HuH-7 (cell line): Measurements from ENCODE around the gene THPO.

Experiments used
- DNase-seq: peaks from one replicate; pipeline ENCODE4 v3.0.0; 2011; ENCODE audit warnings: low spot score

The THPO gene

DNA sequence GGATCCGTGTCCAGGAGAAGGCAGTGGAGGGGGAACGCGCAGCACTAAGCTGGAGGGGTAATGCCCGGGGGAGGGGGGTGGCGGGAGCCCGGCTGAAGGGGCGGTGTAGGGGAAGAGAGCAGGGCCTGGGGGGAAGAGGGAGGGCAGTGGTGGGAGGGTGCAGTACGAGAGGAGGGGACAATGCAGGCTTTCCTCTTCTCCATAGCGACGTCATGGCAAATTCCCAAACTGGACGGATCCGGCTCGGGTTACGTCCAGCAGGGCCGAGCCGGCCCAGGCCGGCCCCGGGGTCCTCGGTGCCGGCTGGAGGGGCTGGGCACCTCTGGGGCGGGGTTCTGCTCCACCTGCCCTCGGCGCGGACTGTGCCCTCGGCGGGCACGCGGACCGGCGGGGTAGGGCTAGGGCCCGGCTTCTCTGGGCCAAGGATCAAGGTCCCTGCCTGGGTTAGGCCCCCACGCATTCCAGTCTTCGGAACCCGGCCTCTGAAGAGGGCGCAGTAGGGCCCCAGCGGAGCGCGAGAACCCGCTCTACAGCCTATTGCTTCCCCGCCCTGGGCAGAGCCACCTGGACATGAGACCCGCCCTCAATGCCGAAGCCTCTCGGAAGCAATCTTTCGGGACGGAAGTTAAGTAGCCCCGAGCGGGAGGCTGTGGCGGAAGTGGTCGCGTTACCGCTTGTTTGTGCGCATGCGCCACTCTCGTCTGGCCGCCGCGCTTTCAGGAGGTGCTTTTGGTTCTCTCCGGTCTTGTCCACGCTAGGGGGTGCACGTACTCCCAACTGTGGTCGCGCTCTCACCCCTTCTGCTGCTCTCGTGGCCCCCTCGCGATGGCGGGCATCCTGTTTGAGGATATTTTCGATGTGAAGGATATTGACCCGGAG lies 15.1 kb downstream of the THPO start:
- peak; percentile 91 for DNase-seq

DNA sequence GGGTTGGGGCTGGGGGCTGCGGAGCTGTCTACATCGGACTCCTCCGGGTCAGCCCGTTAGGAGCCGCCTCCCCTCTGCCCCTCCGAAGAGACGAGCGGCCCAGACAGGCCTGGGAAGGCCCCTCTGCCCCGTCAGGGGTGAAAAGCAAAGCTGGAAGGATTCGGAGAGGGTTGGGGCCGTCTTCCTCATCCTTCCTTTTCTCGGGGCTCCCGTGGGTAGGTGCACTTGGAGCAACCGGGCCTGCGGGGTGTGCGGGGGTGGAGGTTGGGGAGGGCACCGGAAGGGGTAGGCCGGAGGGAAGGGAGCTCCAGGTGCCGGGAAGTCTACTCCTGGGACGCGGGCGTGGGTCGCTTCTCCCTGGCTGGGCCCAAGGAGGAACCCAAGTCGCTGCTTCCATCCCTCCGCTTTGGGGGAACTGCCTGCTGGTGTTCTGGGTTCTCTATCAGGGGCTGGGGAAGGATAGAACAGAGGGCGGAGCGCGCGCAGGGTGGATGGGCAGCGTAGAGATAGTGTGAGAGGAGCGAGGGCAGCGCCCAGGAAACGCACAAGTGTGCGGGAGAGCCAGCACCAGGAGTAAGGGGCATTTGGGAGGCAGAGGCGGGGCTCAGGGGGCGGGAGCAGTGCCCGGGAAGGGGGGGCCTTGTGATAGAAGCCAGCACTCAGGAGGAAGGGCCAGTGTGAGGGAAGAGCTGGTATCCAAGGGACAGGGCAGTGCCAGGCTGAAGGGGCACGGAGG lies 15.9 kb downstream of the THPO start:
- peak; percentile 50 for DNase-seq

- peak; percentile 77 for DNase-seq
Observed at GRCh38 chr3:184361532-184361931, 16.5 kb downstream of the THPO start, which contains the start of the genes CLCN2 and POLR2H. TSS of gene CLCN2 (minus strand) at chr3:184361605. CDS start at chr3:184361479, 126 bp downstream. TSS of gene POLR2H (plus strand) at chr3:184361710. CDS start at chr3:184363493, 1,783 bp downstream.

DNA sequence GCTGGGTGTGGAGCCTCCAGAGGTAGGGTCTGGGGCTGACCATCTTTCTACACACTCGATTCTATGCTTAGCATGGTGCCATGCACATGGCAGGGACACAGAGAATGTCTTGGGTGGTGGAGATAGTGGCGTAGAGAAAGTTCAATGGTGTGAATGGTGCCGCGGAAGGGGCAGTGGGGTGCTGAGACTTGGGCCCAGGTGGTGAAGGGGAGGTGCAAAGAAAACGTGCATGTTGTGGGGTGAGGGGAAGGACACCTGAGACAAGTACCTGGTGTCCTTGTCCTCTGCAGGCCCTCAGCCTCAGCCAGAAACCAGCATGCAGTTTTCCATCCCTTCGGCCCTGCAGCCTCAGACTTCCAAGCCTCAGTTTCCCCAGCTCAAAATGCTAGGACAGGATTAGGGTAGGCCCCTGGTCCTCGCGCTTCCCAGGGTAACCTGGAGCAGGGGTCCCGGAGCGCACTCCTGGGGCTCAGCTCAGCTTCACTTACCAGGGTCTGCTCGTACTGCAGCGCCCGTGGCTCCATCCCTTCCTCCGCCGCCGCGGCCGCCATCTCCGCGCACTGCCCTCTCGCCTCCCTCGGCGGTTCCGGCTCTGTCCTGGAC lies 17.0 kb downstream of the THPO start:
- no peak for DNase-seq

GRCh38 chr3:184360070-184360928 lies 17.7 kb downstream of the THPO start:
- DNase-seq, result no peak

DNA sequence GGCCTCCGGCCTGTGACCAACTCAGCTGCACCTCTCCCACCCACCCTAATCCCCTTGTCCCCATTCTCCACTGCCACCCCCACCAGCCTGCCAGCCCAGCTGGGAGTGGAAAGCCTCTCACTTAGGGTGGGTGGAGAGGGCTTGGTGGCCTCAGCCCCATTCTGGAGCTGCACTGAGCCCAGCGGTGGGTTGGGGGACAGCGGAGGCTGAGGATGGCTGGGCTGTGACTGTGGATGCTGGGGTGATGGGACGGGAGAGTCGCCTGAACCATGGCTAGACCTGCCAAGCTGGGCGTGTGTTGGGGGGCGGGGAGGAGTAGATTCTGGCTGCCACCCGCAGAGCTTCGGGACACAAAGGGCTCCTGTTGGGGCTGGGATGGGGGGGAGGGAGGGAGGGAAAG lies 18.4 kb downstream of the THPO start:
- DNase-seq, result no peak

GRCh38 chr3:184358921-184359350 lies 19.1 kb downstream of the THPO start:
- DNase-seq, result no peak

GRCh38 chr3:184358124-184358767 lies 19.8 kb downstream of the THPO start:
- no peak for DNase-seq

DNA sequence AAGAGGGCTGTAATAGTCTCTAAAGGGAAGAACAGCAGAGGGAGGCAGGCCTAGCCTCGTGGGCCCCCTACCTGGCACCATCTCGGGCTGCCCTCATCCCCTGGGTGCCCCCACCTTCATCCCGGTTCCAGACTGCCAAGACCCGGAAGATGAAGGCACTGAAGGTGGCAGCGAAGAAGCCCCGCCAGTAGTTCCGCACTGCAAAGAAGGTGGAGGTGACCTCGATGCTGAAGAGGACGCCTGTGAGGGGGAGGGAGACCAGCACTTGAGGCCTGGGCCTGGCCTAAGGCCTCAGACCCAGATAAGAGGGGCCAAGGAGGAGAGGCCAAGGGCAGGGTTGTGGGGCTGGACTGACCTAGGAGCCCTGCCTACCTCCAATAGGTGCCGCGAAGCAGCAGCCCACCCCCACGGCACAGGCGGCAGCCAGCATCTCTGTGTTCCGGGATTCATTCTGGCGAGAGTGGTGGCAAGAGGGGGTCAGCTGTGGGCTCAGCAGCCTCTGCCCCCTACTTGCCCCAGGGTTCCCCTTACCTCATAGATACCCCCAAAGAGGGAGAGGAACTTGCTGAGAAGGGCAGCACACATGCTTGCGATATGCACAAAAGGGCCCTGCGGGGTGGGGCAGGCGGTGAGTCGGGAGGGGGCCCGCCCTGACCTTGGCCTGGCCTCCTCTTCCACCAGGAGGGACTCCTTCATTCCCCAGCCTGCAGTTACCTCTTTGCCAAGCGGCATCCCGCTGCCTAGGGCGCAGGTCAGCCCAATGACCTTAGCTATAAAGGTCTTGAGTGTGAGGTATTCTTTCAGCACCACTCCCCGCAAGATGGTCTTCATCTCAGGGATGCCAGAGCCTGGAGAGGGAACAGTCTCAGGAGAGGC lies 20.5 kb downstream of the THPO start:
- DNase-seq, result no peak

DNA sequence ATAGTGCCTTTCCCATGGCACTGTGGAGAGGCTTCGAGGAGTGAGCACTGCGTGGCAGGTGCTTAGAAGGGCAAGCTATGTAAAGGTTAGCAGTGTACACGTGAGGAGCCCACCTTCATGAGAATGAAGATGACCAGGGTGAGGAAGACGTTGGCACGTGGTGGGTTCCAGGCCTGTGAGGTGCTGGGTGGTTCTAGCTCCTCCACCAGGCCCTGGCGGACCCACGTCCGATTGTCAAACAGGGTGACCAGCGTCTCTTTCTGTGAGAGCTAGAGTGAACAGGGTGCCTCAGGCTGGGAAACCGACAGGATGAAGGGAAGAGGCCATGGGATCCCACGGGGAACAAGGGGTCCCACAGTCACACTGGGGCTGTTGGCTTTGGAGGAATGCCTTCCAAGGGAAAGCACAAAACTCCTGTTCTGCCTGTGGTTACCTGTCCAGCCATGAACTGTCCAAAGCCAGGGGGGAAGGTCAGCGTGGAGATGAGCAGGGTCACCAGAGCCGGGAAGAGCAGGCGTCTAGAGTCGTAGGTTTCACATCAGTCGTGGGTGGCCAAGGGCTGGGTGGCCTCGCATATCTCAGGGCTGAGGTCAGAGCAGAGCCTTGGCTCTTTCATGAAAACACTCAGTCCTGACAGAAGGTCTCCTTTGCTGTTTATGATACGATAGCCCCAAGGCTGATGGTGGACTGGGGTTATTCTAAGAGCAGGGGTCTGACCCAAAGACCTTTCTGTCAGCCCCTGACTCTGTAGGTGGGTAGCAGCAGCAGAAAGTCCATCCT lies 22.6 kb downstream of the THPO start:
- DNase-seq, result no peak

GRCh38 chr3:184354754-184355153 lies 23.3 kb downstream of the THPO start:
- DNase-seq, result no peak

DNA sequence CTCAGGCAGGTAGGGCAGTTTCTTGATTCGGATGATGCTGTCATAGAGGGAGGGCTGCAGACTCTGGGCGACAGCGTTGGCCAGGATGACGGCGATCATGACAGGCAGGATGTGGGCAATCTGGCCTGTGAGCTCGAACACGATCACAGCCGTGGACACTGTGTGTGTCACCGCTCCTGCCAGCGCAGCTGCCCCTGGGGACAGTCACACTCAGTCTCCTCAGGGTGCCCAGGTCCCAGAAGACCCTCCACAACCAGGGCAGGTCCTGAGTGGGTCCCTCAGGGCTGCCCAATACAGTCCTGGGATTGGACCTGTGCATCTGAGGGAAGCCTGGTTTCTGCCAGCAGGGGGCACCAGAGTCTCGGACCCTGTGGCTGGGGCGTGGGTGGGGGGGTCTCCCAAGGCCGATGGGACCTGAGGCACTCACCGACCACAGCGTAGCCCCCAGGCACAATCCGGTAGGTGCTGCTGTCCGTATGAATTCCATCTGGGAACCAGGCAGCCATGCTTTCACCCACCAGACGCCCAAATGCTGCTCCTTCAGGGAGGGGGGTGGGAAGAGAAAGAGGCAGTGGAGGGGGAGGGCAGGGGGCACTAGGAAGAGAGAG lies 23.8 kb downstream of the THPO start:
- DNase-seq, result peak; percentile 81

DNA sequence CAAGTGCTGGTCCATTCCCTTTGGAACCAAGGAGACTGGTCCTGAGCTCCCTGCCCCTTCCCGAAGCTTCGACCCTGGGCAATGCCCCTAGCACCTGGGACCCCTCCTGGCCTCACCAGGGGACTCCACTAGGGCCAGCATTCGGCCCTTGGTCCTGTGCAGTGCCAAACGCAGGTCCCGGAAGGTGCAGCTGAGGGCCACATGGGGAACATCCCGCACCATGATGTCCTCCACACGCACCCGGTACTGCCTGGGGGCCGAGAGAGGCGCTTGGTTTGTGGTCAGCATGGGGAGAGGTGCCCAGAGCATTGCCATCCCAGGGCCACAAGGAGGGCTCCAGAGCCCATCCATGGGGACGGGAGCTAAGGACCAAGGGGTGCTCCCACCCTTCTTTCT lies 24.5 kb downstream of the THPO start:
- DNase-seq, result no peak

DNA sequence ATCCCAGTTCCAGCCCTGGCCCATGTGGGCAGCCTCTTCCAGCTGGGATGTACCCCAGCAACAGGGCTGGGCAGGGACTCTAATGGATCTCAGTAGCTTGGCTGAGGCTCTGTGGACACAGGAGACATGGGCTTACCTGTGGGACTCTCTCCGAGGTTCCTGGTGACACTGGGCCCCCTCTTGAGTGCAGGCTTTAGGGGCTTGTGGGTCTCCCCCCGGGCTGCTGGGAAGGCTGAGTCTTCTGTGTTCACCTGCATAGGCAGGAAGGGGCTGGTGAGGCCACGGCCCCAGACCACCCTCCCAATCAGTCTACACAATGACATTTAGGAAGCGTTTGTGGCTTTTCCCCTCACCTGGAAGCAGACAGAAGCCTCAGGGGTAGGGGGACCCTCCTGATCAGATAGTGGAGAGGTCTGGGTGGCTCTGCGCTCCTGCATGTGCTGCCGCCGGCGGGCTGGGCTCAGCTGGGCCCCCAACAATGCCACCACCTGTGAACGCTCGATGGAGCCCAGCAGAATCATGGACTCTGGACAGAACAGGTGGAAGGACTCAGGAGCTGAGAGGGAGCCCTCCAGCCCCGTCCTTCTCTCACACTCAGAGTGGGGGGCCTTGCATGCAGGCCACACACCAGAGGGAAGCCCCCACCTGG lies 25.0 kb downstream of the THPO start:
- DNase-seq, result no peak

GRCh38 chr3:184352149-184352785 lies 25.7 kb downstream of the THPO start:
- DNase-seq, result no peak

- no peak for DNase-seq
Observed at GRCh38 chr3:184351511-184352148, 26.4 kb downstream of the THPO start.

GRCh38 chr3:184350618-184351017 lies 27.4 kb downstream of the THPO start:
- no peak for DNase-seq
